IMR-90 (cell line): ENCODE data around the gene CD96.

Experiments
- BHLHE40 ChIP-seq: fragments of 150-350 bp; IDR thresholded peaks from 2 replicates; pipeline ENCODE4 v1.6.1; 2016; ENCODE audit warnings: mild to moderate bottlenecking, low read depth, low read length
- CTCF ChIP-seq: conservative IDR thresholded peaks from 2 replicates; pipeline ENCODE4 v1.5.1; 2012; ENCODE audit warnings: mild to moderate bottlenecking, low read depth, low read length, improper control_type of control experiment
- MAFK ChIP-seq: IDR thresholded peaks from 2 replicates; pipeline ENCODE4 v1.6.1; 2012; ENCODE audit warnings: low read depth, low read length, improper control_type of control experiment
- NFE2L2 ChIP-seq: fragments of 150-350 bp; IDR thresholded peaks from 2 replicates; pipeline ENCODE4 v1.6.1; 2016; ENCODE audit warnings: low read depth, mild to moderate bottlenecking, low read length
- RAD21 ChIP-seq: IDR thresholded peaks from 2 replicates; pipeline ENCODE4 v1.6.1; 2012; ENCODE audit warnings: low read length, improper control_type of control experiment

GRCh38 chr3:111539351-111540331 lies 2.4 kb upstream of the CD96 start:
- TF ChIP-seq CTCF (peak; percentile 57), MAFK (no peak), NFE2L2 (no peak), BHLHE40 (no peak), RAD21 (peak; percentile 81)
